Measurements from ENCODE around the gene TMX1.
"Not testable (repeated sequence)": the region's sequence is repeated elsewhere in the genome, so short reads cannot be mapped to it uniquely, and the experiment has no call there.

TMX1 gene, protein sequence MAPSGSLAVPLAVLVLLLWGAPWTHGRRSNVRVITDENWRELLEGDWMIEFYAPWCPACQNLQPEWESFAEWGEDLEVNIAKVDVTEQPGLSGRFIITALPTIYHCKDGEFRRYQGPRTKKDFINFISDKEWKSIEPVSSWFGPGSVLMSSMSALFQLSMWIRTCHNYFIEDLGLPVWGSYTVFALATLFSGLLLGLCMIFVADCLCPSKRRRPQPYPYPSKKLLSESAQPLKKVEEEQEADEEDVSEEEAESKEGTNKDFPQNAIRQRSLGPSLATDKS

DNA sequence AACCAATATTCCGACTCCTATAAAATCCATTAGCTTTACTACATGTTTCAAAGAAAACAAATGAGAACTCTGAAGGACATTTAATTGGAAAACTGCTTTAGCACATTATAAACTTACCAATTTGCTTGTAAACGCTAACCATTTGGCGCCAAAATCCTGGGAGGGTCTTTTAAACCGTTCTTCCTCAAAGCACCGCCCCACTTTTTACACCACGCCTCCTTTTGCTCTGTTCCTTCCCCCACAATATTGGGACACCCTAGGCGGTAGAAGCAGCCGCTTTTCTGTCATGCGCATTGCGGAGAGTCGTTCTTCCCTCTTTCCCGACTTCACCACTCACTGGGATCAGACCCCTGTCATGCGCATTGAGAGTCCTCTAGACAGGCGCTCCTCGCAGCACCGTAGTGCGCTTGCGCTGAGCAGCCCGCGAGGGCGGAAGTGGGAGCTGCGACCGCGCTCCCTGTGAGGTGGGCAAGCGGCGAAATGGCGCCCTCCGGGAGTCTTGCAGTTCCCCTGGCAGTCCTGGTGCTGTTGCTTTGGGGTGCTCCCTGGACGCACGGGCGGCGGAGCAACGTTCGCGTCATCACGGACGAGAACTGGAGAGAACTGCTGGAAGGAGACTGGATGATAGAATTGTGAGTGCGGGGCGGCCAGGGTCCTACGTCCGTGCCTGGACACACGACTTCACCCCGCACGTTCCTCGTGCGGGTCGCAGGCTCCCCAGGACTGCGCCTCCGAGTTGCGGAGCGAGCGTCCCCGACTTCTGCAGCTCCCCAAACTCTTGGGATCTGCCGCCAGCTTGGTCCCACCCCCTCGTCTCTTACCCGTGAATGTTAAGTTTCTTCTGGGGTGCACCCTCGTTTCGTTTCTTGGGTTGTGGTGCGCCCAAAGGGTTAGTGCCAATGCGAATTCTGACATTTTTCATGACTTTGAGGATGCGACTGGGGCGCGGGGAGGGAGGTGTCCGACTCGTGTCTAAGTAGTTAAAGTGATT is at the start of gene TMX1:
TMX1 (plus strand) TSS at position 435 of the 991 bp plus-strand sequence; CDS start at position 481, 46 bp downstream.
- peak; percentile 98 for DNase-seq

DNA sequence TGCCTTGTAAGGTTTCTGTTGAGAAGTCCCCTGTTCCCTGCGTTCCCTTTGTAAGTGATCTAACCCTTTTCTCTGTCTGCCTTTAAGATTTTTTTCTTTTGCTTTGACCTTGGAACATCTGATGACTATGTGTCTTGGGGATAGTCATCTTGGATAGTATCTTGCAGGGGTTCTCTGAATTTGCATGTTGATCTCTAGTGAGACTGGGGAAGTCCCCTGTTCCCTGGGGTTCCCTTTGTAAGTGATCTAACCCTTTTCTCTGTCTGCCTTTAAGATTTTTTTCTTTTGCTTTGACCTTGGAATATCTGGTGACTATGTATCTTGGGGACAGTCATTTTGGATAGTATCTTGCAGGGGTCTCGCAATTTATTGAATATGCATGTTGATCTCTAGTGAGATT is 38.2 kb upstream of the TMX1 start:
- DNase-seq = no peak

DNA sequence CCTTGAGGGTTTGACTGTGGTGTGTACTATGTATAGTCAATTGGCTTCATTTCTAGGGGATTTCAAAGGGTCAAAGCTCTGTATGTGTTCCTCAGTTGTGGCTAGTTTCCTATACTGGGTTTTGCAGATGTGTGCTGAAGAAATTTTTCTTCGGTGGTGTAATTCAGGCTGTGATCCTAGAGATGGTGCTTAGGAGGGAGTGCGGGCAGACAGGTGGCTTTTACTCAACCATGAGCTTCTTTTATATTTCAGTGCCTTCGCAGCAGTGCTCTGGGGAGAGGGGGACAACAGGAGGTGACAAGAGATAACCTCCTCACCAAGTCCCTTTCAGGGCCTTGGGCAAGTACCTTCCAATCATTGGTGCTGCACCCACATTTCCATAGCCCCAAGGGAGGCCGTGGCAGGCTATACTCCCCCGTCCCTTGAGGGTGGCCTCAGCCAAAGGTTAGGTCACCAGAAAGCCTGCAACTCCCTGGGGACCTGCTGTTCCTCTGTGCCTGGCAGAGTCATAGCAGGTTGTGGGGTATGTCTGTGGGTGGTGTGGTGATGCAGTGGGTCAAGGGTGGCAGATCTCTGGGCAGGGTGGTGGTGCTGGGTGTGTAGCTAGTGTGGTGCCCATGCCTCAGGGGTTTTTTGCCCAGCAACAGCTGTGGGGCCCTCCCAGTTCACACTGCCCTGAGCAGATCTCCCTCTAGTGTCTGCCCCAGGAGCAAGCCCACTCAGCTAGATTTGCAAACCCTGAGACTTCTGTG is 37.0 kb upstream of the TMX1 start:
- DNase-seq = no peak

DNA sequence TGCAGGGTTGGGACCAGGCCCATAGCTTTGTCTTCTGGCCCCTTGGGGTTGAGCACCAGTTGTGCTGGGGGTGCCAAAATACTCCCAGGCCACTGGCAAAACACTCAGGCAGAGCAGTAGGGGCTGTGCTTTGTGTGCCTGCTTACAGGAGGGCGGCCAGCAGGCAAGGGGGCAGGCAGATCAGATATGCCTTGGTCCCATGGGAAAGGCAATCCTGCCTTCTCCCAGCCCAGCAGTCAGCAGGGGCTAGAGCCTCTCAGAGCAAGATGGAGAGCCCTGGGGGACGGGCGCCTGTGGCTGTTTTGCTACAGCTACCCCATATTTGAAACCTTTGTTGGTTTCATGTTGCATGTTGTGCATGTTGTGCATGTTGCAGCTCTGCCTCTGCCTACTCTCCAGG is 36.2 kb upstream of the TMX1 start:
- DNase-seq = no peak

DNA sequence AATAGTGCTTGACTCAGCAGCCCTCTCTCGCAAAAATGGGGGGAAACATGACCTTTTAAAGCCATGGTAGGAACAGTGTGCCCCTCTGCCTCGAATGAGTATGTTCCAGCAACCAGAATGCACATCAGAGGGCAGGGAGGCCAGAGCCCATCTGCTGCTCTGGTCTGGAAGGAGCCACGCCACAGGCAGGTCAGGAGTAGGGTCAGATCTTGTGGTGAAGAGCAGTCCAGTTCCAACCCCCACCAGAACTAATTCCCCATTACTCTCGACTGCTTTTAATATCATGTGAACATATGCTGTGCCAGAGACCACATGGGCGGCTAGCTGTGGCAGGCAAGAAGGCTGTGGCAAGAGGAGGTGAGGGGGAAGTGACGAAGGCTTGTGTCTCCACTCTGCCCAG is 34.6 kb upstream of the TMX1 start:
- DNase-seq = no peak

DNA sequence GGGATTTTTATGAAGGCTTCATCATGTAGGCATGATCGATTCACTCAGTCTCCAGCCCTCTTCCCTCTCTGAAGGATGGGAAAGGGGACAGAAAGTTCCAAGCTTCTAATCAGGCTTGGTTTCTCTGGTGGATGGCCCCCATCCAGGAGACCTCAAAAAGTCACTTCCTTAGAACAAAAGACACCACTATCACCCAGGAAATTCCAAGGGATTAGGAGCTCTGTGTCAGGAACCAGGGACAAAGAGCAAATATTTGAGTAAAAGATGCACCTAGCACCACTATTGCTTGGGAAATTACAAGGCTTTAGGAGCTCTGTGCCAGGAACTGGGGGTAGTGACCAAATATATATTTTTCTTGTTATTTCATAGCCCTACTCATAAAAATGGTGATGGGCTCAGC is 33.6 kb upstream of the TMX1 start:
- DNase-seq = no peak

DNA sequence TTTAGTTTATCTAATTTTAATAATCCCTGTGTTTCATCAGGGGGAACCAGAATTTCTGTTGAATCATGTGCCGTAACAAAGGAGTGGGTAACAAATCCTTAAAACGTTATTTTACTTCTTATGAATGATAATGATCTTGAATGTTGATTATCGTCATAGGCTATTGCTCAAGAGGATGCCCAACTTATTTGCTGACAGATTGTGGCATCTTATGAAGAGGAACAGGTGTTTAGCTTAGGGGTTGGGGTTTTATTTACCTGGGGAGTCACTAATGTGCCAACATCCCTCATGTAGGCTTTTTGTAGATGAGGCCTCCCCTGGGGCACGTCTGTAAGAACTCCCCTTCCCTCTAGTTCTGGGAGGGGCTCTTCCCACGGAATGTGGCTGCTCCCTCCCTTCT is 32.4 kb upstream of the TMX1 start:
- DNase-seq = no peak

DNA sequence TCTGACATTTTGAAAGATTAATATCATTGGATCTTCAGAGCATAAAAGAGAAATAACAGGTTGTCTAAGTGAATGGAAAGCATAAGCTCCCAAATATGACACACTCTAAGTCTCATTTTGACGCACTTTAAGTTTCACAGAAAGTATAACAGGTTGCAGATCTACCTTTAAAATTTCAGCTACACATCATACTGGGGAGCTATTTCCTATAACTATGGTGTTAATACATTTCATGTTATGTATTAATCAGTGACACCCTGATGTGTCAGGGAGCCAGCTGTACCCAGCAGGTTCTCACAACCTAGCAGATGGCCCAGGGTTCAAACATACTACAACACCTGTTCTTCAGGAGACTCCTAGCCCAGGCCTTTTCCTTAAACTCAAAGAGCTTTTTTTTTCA is 31.1 kb upstream of the TMX1 start:
- no peak for DNase-seq

DNA sequence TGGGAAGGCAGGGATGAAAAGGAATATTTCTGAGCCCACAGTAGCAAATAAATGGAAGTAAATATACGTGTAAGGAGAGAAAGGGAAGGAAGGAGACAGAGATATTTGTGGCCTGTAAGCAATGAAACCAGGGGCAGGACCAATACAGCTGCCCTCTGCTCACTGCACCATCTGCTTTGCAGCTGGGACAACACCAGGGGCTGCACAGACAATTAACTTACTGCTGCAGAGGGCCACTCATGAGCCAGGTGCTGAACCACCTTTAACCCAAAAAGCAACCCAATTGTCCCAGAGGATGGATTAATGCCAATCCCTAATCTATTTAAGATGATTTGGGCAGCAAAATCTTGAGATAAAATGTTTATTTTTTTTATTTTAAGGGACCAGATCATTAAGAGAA is 30.6 kb upstream of the TMX1 start:
- no peak for DNase-seq

- DNase-seq = no peak
Measured at GRCh38 chr14:51210594-51210993, 29.5 kb upstream of the TMX1 start.

GRCh38 chr14:51211149-51211548 is 28.9 kb upstream of the TMX1 start:
- DNase-seq = no peak

GRCh38 chr14:51216602-51217001 is 23.4 kb upstream of the TMX1 start:
- DNase-seq = no peak

DNA sequence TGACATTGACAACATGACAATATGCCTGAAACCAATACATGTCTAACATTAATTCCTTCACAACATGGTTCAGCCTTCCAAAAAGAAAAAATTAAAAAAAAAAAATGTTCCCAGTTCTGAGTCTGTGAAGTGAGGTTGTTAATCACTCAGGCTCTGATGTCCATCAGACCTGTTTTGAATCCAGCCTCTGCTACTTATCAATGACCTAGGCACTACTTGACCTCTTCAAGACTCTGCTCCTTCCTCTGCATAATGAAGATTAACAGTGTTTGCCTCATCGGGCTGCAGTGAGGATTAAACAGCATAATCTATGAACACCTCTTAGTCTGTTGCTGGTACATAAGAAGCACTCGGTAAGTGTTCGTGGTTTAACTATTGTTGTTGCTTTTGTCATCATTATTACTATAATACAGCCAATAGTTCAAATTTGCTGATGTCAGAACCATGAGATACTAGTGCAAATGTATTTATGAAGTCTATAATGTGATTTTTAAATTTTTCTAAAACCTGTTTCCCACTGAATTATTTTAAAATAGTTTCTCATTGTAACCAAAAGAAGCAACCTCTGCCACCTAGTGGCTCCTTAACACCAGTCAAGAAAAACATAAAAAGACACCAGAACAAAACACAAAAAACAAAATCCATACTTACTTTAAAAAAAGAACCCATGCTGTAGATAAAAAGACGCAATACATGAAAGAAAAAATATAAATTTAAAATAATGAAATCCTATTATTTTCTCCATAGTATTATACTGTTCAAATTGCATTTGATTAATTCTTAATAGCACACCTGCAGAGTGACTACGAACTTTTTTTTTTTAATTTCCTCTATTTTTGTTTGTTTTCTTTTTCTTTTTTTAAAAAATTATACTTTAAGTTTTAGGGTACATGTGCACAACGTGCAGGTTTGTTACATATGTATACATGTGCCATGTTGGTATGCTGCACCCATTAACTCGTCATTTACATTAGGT is 20.3 kb upstream of the TMX1 start:
- peak; percentile 55 to 67 for DNase-seq

- DNase-seq = not testable (repeated sequence)
Measured at GRCh38 chr14:51223463-51223862, 16.6 kb upstream of the TMX1 start.

DNA sequence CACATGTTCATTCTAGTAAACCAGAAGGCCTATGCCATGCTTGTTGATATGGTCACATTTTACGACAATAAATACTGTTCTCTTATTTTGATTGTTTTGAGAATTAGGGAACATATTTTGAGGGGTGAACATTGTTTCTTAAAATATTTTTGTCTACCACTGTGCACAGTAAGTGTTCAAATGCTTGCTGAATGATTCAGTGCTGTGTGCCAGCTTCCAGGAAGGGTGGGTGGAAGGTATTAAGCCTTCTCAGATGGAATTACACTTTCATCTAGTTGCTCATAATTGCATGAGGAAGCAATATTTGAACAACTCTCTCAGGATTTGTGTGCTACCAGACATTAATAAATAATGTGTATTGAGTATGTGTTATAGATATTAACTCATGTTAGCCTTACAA is 15.5 kb upstream of the TMX1 start:
- DNase-seq = no peak

DNA sequence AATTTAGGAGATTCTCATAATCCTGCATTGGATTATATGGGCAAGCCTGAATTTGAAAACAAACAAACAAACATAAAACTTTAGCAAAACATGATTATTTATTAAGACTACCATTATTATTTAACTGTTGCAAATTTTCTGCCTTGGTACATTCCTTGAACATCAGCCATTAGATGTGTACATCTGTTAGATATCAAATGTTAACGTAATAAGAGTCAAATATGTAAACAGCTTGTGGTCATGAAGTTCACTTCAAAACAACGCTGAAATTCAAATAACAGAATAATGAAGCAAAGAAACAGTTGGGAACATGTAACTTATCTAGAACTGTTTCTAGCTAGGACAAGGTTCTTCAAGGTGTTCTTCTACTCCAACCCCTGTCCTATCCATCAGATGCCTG is 14.3 kb upstream of the TMX1 start:
- DNase-seq = no peak

DNA sequence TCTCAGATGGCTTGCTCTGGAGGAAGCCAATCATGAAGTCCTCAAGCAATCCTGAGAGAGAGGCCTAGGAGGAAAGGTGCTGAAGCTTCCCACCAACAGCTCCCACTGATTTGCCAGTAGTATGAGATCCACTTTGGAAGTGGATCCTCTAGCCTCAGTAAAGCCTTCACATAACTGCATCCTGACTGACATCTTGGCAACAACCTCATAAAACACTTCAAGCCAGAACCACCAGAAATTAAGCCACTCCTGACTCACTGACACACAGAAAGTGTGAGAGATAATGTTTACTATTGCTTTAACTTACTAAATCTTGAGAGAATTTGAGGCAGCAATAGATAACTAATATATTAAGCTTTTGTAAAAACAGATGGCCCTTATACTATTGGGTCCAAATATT is 11.7 kb upstream of the TMX1 start:
- DNase-seq = no peak

GRCh38 chr14:51228890-51229289 is 11.2 kb upstream of the TMX1 start:
- DNase-seq = no peak

- DNase-seq = peak; percentile 26 to 35
Measured at GRCh38 chr14:51236314-51236713, 3.7 kb upstream of the TMX1 start.

- DNase-seq = no peak
Measured at GRCh38 chr14:51240804-51241380, 845 bp downstream of the TMX1 start.
